Keratinocyte (primary cell): Measurements from ENCODE around the gene FANK1. TPM values are rescaled to one million over a fixed set of nuclear protein-coding genes. Genes with fewer than 3 reads are reported as not detected.

Source experiments
- DNase-seq: peaks from one replicate; pipeline ENCODE4 v3.0.0-alpha.2; 2011; ENCODE audit warnings: low read depth, missing footprints, low spot score
- FAIRE-seq: peaks from 2 replicates; lab custom pipeline; 2011; peaks lifted over from hg19 to GRCh38; lab: Jason Lieb, UNC
- H2AFZ ChIP-seq: 2 replicates; pipeline ENCODE4 v1.6.0; 2012; ENCODE audit warnings: low read length, control low read depth, inconsistent platforms; ENCODE audit not compliant: control insufficient read depth
- H3K27ac ChIP-seq: 2 replicates; pipeline ENCODE4 v1.5.1; 2011; ENCODE audit warnings: low read length; ENCODE audit not compliant: control insufficient read depth, insufficient read depth
- H3K27me3 ChIP-seq: 3 replicates; pipeline ENCODE4 v1.6.0; 2011; ENCODE audit warnings: low read length; ENCODE audit not compliant: control insufficient read depth, insufficient read depth; ENCODE audit errors: extremely low read depth
- H3K36me3 ChIP-seq, 2 experiments: 2 replicates in 1 of 2; 3 replicates in 1 of 2; pipeline ENCODE4 v1.5.1; 2011; ENCODE audit warnings: low read length in 2 of 2, mild to moderate bottlenecking in 1 of 2; ENCODE audit not compliant: control insufficient read depth in 2 of 2, insufficient read depth in 2 of 2; ENCODE audit errors: extremely low read depth in 1 of 2
- H3K4me1 ChIP-seq: 3 replicates; pipeline ENCODE4 v1.5.1; 2011; ENCODE audit warnings: low read length; ENCODE audit not compliant: control insufficient read depth, insufficient read depth; ENCODE audit errors: extremely low read depth
- H3K4me2 ChIP-seq: 3 replicates; pipeline ENCODE4 v1.6.0; 2011; ENCODE audit warnings: low read depth, low read length; ENCODE audit not compliant: control insufficient read depth, insufficient read depth; ENCODE audit errors: extremely low read depth
- H3K4me3 ChIP-seq, 3 experiments: fragments of 200-600 bp in 1 of 3; sonication (generic) in 1 of 3; 2 replicates in 2 of 3; 3 replicates in 1 of 3; pipeline ENCODE4 v1.5.1; 2011 to 2016; ENCODE audit warnings: low read length in 3 of 3, mild to moderate bottlenecking in 3 of 3, control low read depth in 2 of 3, inconsistent platforms in 1 of 3, low read depth in 1 of 3, mixed read lengths in 1 of 3, mixed run types in 1 of 3, moderate library complexity in 1 of 3; ENCODE audit not compliant: control insufficient read depth in 2 of 3, insufficient read depth in 2 of 3; ENCODE audit errors: extremely low read depth in 1 of 3
- H3K79me2 ChIP-seq: 2 replicates; pipeline ENCODE4 v1.6.0; 2012; ENCODE audit warnings: low read length; ENCODE audit not compliant: control insufficient read depth, insufficient read depth
- H3K9ac ChIP-seq: 3 replicates; pipeline ENCODE4 v1.6.0; 2011; ENCODE audit warnings: low read length; ENCODE audit not compliant: control insufficient read depth, insufficient read depth; ENCODE audit errors: extremely low read depth
- H3K9me1 ChIP-seq: 3 replicates; pipeline ENCODE4 v1.6.0; 2011; ENCODE audit warnings: low read length; ENCODE audit not compliant: control insufficient read depth, insufficient read depth; ENCODE audit errors: extremely low read depth
- H3K9me3 ChIP-seq: 2 replicates; pipeline ENCODE4 v1.5.1; 2012; ENCODE audit warnings: low read depth, low read length; ENCODE audit not compliant: control insufficient read depth
- H4K20me1 ChIP-seq: 3 replicates; pipeline ENCODE4 v1.6.0; 2011; ENCODE audit warnings: low read length; ENCODE audit not compliant: control insufficient read depth, insufficient read depth; ENCODE audit errors: extremely low read depth
- CTCF ChIP-seq, 3 experiments: IDR thresholded peaks in 1 of 3; conservative IDR thresholded peaks in 1 of 3; optimal IDR thresholded peaks in 1 of 3; 2 replicates in 2 of 3; 3 replicates in 1 of 3; pipeline versions ENCODE3 to v1.5.1; 2011; ENCODE audit warnings: low read length in 3 of 3, mild to moderate bottlenecking in 3 of 3, moderate library complexity in 2 of 3, control low read depth in 1 of 3, inconsistent platforms in 1 of 3; ENCODE audit not compliant: insufficient read depth in 2 of 3; ENCODE audit errors: extremely low read depth in 1 of 3
- EZH2 ChIP-seq: IDR thresholded peaks from one replicate; pipeline ENCODE4 v1.6.1; 2012; ENCODE audit warnings: inconsistent platforms, mild to moderate bottlenecking, low read length, moderate library complexity
- dilution Hi-C: fragments of 300-500 bp; cut with MboI; formaldehyde crosslinking; loops from one replicate; pipeline ENCODE4 v1.7.0; 2020; ENCODE audit warnings: low sequenced_read_pairs; ENCODE audit not compliant: extremely low pct_ligation_motif_present
- polyA plus RNA-seq, 5 experiments: library from polyadenylated mRNA; depleted of rRNA in 3 of 5; stranded (reverse) in 3 of 5; stranded (forward) in 1 of 5; unstranded in 1 of 5; fragments of >200 nt; gene quantifications; 1 replicate in 1 of 5; 2 replicates in 3 of 5; 3 replicates in 1 of 5; pipeline versions ENCODE4 v1.2.1 to v1.2.3, GENCODE V29; 2011 to 2012; ENCODE audit warnings: missing spikeins in 2 of 5, low read depth in 1 of 5, low replicate concordance in 1 of 5

FANK1 gene
- polyA plus RNA-seq, 1 donor (not counting 4 experiments of a cell fraction or from before 2014, with no cell fraction given), result 13.4 TPM

- Histone ChIP-seq H3K9me3 (no peaks in the 10 kb centered on the region), H3K9ac (no peak overlapping the region), H4K20me1 (no peaks in the 10 kb centered on the region), H3K27me3 (no peaks in the 10 kb centered on the region), H3K79me2 (no peaks in the 10 kb centered on the region), H3K4me2 (no peak overlapping the region), H3K4me1 (no peaks in the 10 kb centered on the region), H3K4me3 (no peak overlapping the region), H3K36me3 (no peaks in the 10 kb centered on the region), H3K9me1 (no peaks in the 10 kb centered on the region), H3K27ac (no peak overlapping the region), H2AFZ (no peak overlapping the region)
- DNase-seq (no peak), FAIRE-seq (no peak)
- TF ChIP-seq CTCF (optimal IDR thresholded peaks at IDR 0.05 in 1 of 3, IDR thresholded peaks at IDR 0.05 in 1 of 3, conservative IDR thresholded peaks at IDR 0.05 in 1 of 3; ENCODE audit: extremely low read depth in 1 of 3, insufficient read depth in 2 of 3, low read length in 3 of 3) (no peak), EZH2 (no peak)
- dilution Hi-C loops, result no loop called here
These were observed 86.8 kb downstream of the FANK1 start for GRCh38 chr10:125983161-125983560.

GRCh38 chr10:125983656-125984055 is 87.3 kb downstream of the FANK1 start:
- Histone ChIP-seq H3K9ac (no peak overlapping the region), H3K9me1 (no peaks in the 10 kb centered on the region), H2AFZ (no peak overlapping the region), H3K4me3 (no peak overlapping the region), H3K36me3 (no peaks in the 10 kb centered on the region), H3K79me2 (no peaks in the 10 kb centered on the region), H3K27ac (no peak overlapping the region), H3K4me2 (no peak overlapping the region), H3K27me3 (no peaks in the 10 kb centered on the region), H4K20me1 (no peaks in the 10 kb centered on the region), H3K4me1 (no peaks in the 10 kb centered on the region), H3K9me3 (no peaks in the 10 kb centered on the region)
- TF ChIP-seq EZH2 (no peak), CTCF (optimal IDR thresholded peaks at IDR 0.05 in 1 of 3, IDR thresholded peaks at IDR 0.05 in 1 of 3, conservative IDR thresholded peaks at IDR 0.05 in 1 of 3; ENCODE audit: extremely low read depth in 1 of 3, insufficient read depth in 2 of 3, low read length in 3 of 3) (no peak)
- DNase-seq, result no peak
- no peak for FAIRE-seq
- dilution Hi-C loops, result no loop called here
